22Rv1 (cell line): ENCODE measurements around the gene HSD3B7.

Experiments used
- ZFX ChIP-seq: fragments of 450-650 bp; IDR thresholded peaks from 2 replicates; pipeline ENCODE4 v1.6.1; 2017; ENCODE audit warnings: antibody characterized with exemption, borderline replicate concordance
- TF ChIP-seq, protein P1 (sequence below): fragments of 450-650 bp; IDR thresholded peaks from 2 replicates; pipeline ENCODE4 v1.5.1; 2017; ENCODE audit warnings: mild to moderate bottlenecking

GRCh38 chr16:30995927-30996323, 10.9 kb downstream of the HSD3B7 start:
- TF ChIP-seq, protein P1, sequence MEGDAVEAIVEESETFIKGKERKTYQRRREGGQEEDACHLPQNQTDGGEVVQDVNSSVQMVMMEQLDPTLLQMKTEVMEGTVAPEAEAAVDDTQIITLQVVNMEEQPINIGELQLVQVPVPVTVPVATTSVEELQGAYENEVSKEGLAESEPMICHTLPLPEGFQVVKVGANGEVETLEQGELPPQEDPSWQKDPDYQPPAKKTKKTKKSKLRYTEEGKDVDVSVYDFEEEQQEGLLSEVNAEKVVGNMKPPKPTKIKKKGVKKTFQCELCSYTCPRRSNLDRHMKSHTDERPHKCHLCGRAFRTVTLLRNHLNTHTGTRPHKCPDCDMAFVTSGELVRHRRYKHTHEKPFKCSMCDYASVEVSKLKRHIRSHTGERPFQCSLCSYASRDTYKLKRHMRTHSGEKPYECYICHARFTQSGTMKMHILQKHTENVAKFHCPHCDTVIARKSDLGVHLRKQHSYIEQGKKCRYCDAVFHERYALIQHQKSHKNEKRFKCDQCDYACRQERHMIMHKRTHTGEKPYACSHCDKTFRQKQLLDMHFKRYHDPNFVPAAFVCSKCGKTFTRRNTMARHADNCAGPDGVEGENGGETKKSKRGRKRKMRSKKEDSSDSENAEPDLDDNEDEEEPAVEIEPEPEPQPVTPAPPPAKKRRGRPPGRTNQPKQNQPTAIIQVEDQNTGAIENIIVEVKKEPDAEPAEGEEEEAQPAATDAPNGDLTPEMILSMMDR = no peak
- no peak for TF ChIP-seq ZFX
